Neural progenitor cell (in vitro differentiated cells): ENCODE results near the gene ZNF664. TPM values are rescaled to one million over a fixed set of nuclear protein-coding genes. Genes with fewer than 3 reads are reported as not detected.

Experiments
- DNase-seq: peaks from one replicate; pipeline ENCODE4 v3.0.0-alpha.2; 2016; ENCODE audit warnings: low spot score
- H2AFZ ChIP-seq: fragments of 200-600 bp; sonication (generic); replicated peaks from 2 replicates; pipeline ENCODE4 v1.6.1; 2016; ENCODE audit warnings: antibody characterized with exemption
- H3F3A ChIP-seq: fragments of 200-600 bp; sonication (generic); 2 replicates; pipeline ENCODE4 v1.6.1; 2016; ENCODE audit warnings: antibody characterized with exemption, low read depth
- H3K27ac ChIP-seq: fragments of 200-600 bp; sonication (generic); 2 replicates; pipeline ENCODE4 v1.5.1; 2016; ENCODE audit warnings: mild to moderate bottlenecking
- H3K27me3 ChIP-seq: fragments of 200-600 bp; sonication (generic); 2 replicates; pipeline ENCODE4 v1.6.1; 2016; ENCODE audit warnings: mild to moderate bottlenecking, moderate library complexity
- H3K36me3 ChIP-seq: fragments of 200-600 bp; sonication (generic); 2 replicates; pipeline ENCODE4 v1.5.1; 2016
- H3K4me1 ChIP-seq: fragments of 200-600 bp; sonication (generic); 2 replicates; pipeline ENCODE4 v1.6.1; 2016; ENCODE audit warnings: mixed run types
- H3K4me2 ChIP-seq: fragments of 200-600 bp; sonication (generic); 2 replicates; pipeline ENCODE4 v1.6.1; 2016
- H3K4me3 ChIP-seq: fragments of 200-600 bp; sonication (generic); 2 replicates; pipeline ENCODE4 v1.5.1; 2016
- H3K79me2 ChIP-seq: fragments of 200-600 bp; sonication (generic); 2 replicates; pipeline ENCODE4 v1.6.1; 2016; ENCODE audit warnings: low read depth
- H3K9ac ChIP-seq: fragments of 200-600 bp; sonication (generic); 2 replicates; pipeline ENCODE4 v1.6.1; 2016
- H3K9me3 ChIP-seq: fragments of 200-600 bp; sonication (generic); 2 replicates; pipeline ENCODE4 v1.5.1; 2016; ENCODE audit warnings: low read depth
- H4K20me1 ChIP-seq: fragments of 200-600 bp; sonication (generic); 2 replicates; pipeline ENCODE4 v1.6.1; 2016; ENCODE audit warnings: low read depth
- H3K27ac Mint-ChIP-seq: 3 replicates; pipeline ENCODE4 v1.8.0; 2021; ENCODE audit warnings: mixed read lengths
- H3K27me3 Mint-ChIP-seq: 2 replicates; pipeline ENCODE4 v1.8.0; 2022; ENCODE audit warnings: low read depth, mild to moderate bottlenecking, inconsistent platforms, moderate library complexity, mixed read lengths; ENCODE audit not compliant: insufficient read depth
- H3K36me3 Mint-ChIP-seq: 3 replicates; pipeline ENCODE4 v1.8.0; 2021; ENCODE audit warnings: mixed read lengths
- H3K4me1 Mint-ChIP-seq: 3 replicates; pipeline ENCODE4 v1.8.0; 2021; ENCODE audit warnings: mixed read lengths
- H3K4me3 Mint-ChIP-seq: 3 replicates; pipeline ENCODE4 v1.8.0; 2021; ENCODE audit warnings: mild to moderate bottlenecking, moderate library complexity, mixed read lengths
- H3K9me3 Mint-ChIP-seq: 3 replicates; pipeline ENCODE4 v1.8.0; 2020; ENCODE audit warnings: mixed read lengths
- CTCF ChIP-seq: fragments of 200-600 bp; sonication (generic); IDR thresholded peaks from 2 replicates; pipeline ENCODE4 v1.5.1; 2017; ENCODE audit warnings: antibody characterized with exemption, mild to moderate bottlenecking
- EZH2 ChIP-seq: fragments of 200-600 bp; sonication (generic); IDR thresholded peaks from 2 replicates; pipeline ENCODE4 v1.6.1; 2017; ENCODE audit warnings: antibody characterized with exemption, mild to moderate bottlenecking, moderate library complexity
- EZH2phosphoT487 ChIP-seq: fragments of 200-600 bp; sonication (generic); IDR thresholded peaks from 2 replicates; pipeline ENCODE4 v1.6.1; 2017; ENCODE audit warnings: antibody characterized with exemption
- total RNA-seq: library from RNA; depleted of rRNA; stranded (reverse); fragments of >200 nt; gene quantifications from 2 replicates; pipeline ENCODE4 v1.2.3, GENCODE V29; 2015; ENCODE audit warnings: low replicate concordance

ZNF664 gene
- total RNA-seq, 1 donor from 2014 or later = 172 TPM

DNA sequence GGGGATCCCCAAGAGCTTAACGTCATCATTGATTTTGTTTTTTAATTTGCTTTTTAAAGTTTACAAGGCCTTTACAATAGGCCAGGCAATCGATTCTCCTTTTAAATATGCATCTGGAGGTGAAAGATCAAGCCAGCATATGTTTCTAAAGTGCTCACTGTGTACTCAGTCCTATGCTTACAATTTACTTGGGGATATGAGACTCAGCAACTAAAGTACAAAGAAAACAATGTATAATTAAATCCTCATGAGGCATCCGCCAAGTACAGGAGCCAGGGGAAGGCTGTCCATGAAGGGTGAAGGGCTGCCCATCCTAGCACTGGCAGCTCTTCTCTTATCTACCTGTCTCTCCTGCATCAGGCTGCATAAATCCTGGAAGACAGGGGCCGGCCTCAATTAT lies 12.2 kb upstream of the ZNF664 start:
- Mint-ChIP-seq H3K27me3 (no peaks in the 10 kb centered on the region), H3K4me1 (peaks cover 15% of the 10 kb centered on the region), H3K36me3 (no peaks in the 10 kb centered on the region), H3K27ac (no peak overlapping the region), H3K9me3 (no peaks in the 10 kb centered on the region), H3K4me3 (no peak overlapping the region)
- H3K4me2 ChIP-seq = no peak overlapping the region
- peaks cover 4% of the 10 kb centered on the region for H3K4me1 ChIP-seq
- H3K27ac ChIP-seq = no peak overlapping the region
- no peak overlapping the region for H2AFZ ChIP-seq
- peaks cover 65% of the 10 kb centered on the region for H4K20me1 ChIP-seq
- TF ChIP-seq EZH2 (no peak), EZH2phosphoT487 (no peak), CTCF (no peak)
- H3K4me3 ChIP-seq = no peak overlapping the region
- H3K79me2 ChIP-seq = no peaks in the 10 kb centered on the region
- H3K9me3 ChIP-seq = no peaks in the 10 kb centered on the region
- peaks cover 98% of the 10 kb centered on the region for H3K27me3 ChIP-seq
- H3K9ac ChIP-seq = no peak overlapping the region
- H3K36me3 ChIP-seq = no peaks in the 10 kb centered on the region
- no peak for DNase-seq
- peaks cover 5% of the 10 kb centered on the region for H3F3A ChIP-seq

DNA sequence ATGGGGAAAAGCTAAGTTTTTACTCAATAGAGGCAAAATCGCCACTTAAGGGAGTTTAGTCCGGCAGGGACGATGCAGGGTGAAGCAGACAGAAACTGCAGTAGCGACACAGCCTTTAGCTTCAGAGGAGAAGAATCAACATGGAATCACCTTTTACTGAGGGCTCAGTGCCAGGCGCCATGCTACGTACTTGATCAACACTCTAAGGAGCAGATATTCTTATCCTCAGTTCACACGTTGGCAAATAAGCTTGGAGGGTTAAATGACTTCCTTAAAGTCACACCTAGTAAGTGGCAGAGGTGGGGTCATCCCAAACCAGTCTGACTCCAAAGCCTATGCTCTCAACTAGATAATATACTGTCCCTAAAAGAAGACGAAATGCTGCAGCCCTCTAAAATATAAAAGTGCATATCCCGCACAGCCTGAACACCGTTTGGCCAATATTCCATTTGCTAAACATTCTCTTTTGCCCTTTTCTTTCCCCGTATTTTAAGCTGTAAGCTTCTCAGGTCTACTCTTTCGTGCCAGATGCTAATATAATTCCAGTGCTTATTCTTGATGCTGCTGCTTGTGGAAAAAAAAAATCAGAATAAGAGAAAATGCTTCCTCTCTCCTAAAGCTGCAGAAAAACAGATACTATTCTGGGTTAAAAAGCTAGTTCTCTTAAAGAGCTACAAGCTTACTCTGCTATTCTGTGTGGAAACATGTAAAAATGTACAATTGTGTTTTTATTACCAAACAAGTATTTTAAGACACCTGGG lies 11.2 kb upstream of the ZNF664 start:
- Mint-ChIP-seq H3K27me3 (no peaks in the 10 kb centered on the region), H3K27ac (no peak overlapping the region), H3K4me1 (peaks cover 11% of the 10 kb centered on the region), H3K4me3 (no peak overlapping the region), H3K36me3 (no peaks in the 10 kb centered on the region), H3K9me3 (no peaks in the 10 kb centered on the region)
- no peaks in the 10 kb centered on the region for H3K79me2 ChIP-seq
- DNase-seq = no peak
- H3K27me3 ChIP-seq = peaks cover 98% of the 10 kb centered on the region
- H3K4me3 ChIP-seq = no peak overlapping the region
- no peak overlapping the region for H2AFZ ChIP-seq
- H3K36me3 ChIP-seq = no peaks in the 10 kb centered on the region
- no peak overlapping the region for H3K9ac ChIP-seq
- H3K27ac ChIP-seq = no peak overlapping the region
- no peaks in the 10 kb centered on the region for H3K9me3 ChIP-seq
- H4K20me1 ChIP-seq = peaks cover 75% of the 10 kb centered on the region
- H3F3A ChIP-seq = peaks cover 5% of the 10 kb centered on the region
- H3K4me2 ChIP-seq = no peak overlapping the region
- TF ChIP-seq EZH2 (no peak), CTCF (no peak), EZH2phosphoT487 (no peak)
- peaks cover 4% of the 10 kb centered on the region for H3K4me1 ChIP-seq

- Histone ChIP-seq H3K27ac (no peak overlapping the region), H3K4me2 (no peak overlapping the region), H3F3A (peaks cover 5% of the 10 kb centered on the region), H3K4me3 (no peak overlapping the region), H3K9ac (no peak overlapping the region), H3K79me2 (no peaks in the 10 kb centered on the region), H3K36me3 (no peaks in the 10 kb centered on the region), H4K20me1 (peaks cover 82% of the 10 kb centered on the region), H3K4me1 (peaks cover 4% of the 10 kb centered on the region), H2AFZ (no peak overlapping the region), H3K27me3 (peaks cover 98% of the 10 kb centered on the region), H3K9me3 (no peaks in the 10 kb centered on the region)
- H3K27ac Mint-ChIP-seq = no peak overlapping the region
- no peaks in the 10 kb centered on the region for H3K27me3 Mint-ChIP-seq
- no peak overlapping the region for H3K4me3 Mint-ChIP-seq
- TF ChIP-seq EZH2 = no peak
- no peak for TF ChIP-seq CTCF
- TF ChIP-seq EZH2phosphoT487 = no peak
- no peak for DNase-seq
- peaks cover 2% of the 10 kb centered on the region for H3K36me3 Mint-ChIP-seq
- peaks cover 11% of the 10 kb centered on the region for H3K4me1 Mint-ChIP-seq
- no peaks in the 10 kb centered on the region for H3K9me3 Mint-ChIP-seq
Measured at GRCh38 chr12:123962513-123962912, 10.5 kb upstream of the ZNF664 start.
